Sigmoid colon (tissue), 4 donors: ENCODE measurements around the gene AURKAIP1.

Experiments
- POLR2AphosphoS5 ChIP-seq, 4 donors: sonication (generic); formaldehyde crosslinking; IDR thresholded peaks; one replicate each; pipeline ENCODE4 v1.6.1; 2017; ENCODE audit warnings: antibody characterized with exemption in 4 of 4
- TF ChIP-seq, protein P1 (sequence below), 4 experiments: fragments of 450-650 bp in 3 of 4; fragments of 200-600 bp in 1 of 4; IDR thresholded peaks; one replicate each; pipeline ENCODE4 v1.5.1; 2016 to 2019; ENCODE audit warnings: antibody characterized with exemption in 4 of 4, mild to moderate bottlenecking in 3 of 4, moderate library complexity in 2 of 4

DNA sequence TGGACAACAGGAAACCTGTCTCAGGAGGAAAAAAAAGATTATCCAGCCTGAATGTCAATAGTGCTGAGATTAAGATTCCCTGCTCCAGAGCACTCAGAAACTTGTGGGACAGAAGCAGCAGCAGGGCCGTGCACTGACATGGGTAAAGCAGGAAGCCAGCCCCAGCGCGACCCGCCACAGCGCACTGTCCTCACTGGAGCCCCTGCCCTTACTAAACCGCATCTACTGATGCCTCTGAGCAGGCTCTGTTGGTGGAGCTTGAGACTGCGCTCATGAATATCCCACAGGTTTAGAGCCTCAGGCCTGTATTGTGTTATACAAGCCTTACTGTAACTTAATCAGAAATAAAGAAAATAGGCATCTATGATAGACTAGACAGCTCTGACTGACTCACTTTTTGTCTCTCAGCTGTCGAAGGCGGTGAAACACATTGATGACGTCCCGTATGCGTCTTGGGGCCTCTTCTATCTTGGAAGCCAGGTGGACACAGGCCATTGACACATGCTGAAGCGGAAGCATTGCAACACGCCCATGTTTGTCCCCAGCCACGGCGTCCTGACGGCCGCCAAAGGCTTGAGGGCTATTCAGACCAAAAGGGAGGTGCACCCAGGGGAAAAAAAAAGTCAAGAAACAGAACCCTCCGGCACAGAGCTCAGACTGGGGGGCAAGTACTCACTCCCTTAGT lies 23.0 kb upstream of the AURKAIP1 start:
- TF ChIP-seq, protein P1, sequence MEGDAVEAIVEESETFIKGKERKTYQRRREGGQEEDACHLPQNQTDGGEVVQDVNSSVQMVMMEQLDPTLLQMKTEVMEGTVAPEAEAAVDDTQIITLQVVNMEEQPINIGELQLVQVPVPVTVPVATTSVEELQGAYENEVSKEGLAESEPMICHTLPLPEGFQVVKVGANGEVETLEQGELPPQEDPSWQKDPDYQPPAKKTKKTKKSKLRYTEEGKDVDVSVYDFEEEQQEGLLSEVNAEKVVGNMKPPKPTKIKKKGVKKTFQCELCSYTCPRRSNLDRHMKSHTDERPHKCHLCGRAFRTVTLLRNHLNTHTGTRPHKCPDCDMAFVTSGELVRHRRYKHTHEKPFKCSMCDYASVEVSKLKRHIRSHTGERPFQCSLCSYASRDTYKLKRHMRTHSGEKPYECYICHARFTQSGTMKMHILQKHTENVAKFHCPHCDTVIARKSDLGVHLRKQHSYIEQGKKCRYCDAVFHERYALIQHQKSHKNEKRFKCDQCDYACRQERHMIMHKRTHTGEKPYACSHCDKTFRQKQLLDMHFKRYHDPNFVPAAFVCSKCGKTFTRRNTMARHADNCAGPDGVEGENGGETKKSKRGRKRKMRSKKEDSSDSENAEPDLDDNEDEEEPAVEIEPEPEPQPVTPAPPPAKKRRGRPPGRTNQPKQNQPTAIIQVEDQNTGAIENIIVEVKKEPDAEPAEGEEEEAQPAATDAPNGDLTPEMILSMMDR (IDR thresholded peaks at IDR 0.05) = no peak
- no peak for TF ChIP-seq POLR2AphosphoS5 (IDR thresholded peaks at IDR 0.05)
